Immature natural killer cell (primary cell): ENCODE results near the gene FNDC10. TPM values are rescaled to one million over a fixed set of nuclear protein-coding genes. Genes with fewer than 3 reads are reported as not detected.
"Not testable (repeated sequence)": the region's sequence is repeated elsewhere in the genome, so short reads cannot be mapped to it uniquely, and the experiment has no call there.

Source experiments
- DNase-seq, 3 donors: peaks; one replicate each; pipeline ENCODE4 v3.0.0; 2022; ENCODE audit warnings: mixed read lengths in 1 of 3
- H3K27ac Mint-ChIP-seq, 6 donors: one replicate each; pipeline ENCODE4 v1.8.0; 2020; ENCODE audit warnings: mixed read lengths in 6 of 6, mild to moderate bottlenecking in 5 of 6, inconsistent platforms in 4 of 6, moderate library complexity in 3 of 6
- H3K27me3 Mint-ChIP-seq, 3 donors: one replicate each; pipeline ENCODE4 v1.8.0; 2020 to 2021; ENCODE audit warnings: low read depth in 3 of 3, mild to moderate bottlenecking in 3 of 3, mixed read lengths in 3 of 3, moderate library complexity in 3 of 3, inconsistent platforms in 1 of 3
- H3K36me3 Mint-ChIP-seq, 3 donors: one replicate each; pipeline ENCODE4 v1.8.0; 2020; ENCODE audit warnings: mixed read lengths in 3 of 3, inconsistent platforms in 2 of 3, mild to moderate bottlenecking in 2 of 3
- H3K4me1 Mint-ChIP-seq, 2 donors: one replicate each; pipeline ENCODE4 v1.8.0; 2020; ENCODE audit warnings: inconsistent platforms in 2 of 2, mild to moderate bottlenecking in 2 of 2, mixed read lengths in 2 of 2, moderate library complexity in 1 of 2
- H3K4me3 Mint-ChIP-seq, 5 donors: one replicate each; pipeline ENCODE4 v1.8.0; 2020; ENCODE audit warnings: mild to moderate bottlenecking in 5 of 5, mixed read lengths in 5 of 5, inconsistent platforms in 3 of 5, moderate library complexity in 3 of 5
- H3K9me3 Mint-ChIP-seq, 6 donors: one replicate each; pipeline ENCODE4 v1.8.0; 2020; ENCODE audit warnings: mild to moderate bottlenecking in 6 of 6, mixed read lengths in 6 of 6, inconsistent platforms in 4 of 6, moderate library complexity in 3 of 6
- polyA plus RNA-seq, 3 donors: library from polyadenylated mRNA; unstranded; fragments of 300-500 nt; fragmentation: Illumina TruSeq; gene quantifications; one replicate each; pipeline ENCODE4 v1.2.3, GENCODE V29; 2021

Gene FNDC10
- polyA plus RNA-seq, 3 donors from 2014 or later, result 0.64 to 1.4 (median 1.1) TPM

DNA sequence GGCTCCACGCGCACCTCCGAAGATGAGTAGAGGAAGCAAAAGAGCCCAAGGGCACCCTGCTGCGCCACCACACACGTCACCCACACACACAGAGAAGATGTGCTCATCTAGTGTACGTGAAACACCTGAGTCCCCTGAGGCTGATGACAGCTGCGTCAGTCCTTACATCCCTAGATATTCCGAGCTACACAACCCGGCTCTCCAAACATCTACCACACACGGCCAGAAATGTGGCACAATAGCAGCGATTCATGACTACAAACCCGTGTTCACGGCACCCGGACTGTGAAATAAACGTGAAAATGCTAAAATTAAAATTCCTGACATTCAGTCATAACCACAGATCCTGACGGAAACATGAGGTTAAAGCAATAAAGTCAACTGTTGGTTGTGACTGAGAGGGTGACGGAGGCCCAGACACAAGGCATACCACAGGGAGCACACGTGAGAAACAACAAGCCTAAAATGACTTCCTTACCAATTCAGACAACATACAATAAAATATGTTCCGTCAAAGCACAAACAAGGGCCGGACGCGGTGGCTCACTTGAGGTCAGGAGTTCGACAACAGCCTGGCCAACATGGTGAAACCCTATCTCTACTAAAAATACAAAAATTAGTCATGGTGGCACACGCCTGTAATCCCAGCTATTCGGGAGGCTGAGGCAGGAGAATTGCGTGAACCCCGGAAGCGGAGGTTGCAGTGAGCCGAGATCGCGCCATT, 32.6 kb downstream of the FNDC10 start:
- Mint-ChIP-seq H3K36me3 (peaks cover 11 to 21% (median 17%) of the 10 kb centered on the region in 3 donors), H3K4me3 (peak overlapping the region in 3 of 5 donors; percentile 6 to 59 (median 41)), H3K4me1 (peaks cover 54 to 61% of the 10 kb centered on the region in 2 donors)

GRCh38 chr1:1565340-1565739, 34.6 kb downstream of the FNDC10 start:
- H3K4me1 Mint-ChIP-seq, result peaks cover 46 to 56% of the 10 kb centered on the region in 2 donors
- H3K36me3 Mint-ChIP-seq, result peaks cover 11 to 22% (median 17%) of the 10 kb centered on the region in 3 donors

More for the DNA sequence above, 32.6 kb downstream of the FNDC10 start:
- peak overlapping the region; percentile 65 to 86 (median 78) for H3K27ac Mint-ChIP-seq
- no peak for DNase-seq
- H3K9me3 Mint-ChIP-seq, result no peaks in the 10 kb centered on the region
- peaks cover 0 to 13% (median 11%) of the 10 kb centered on the region in 3 donors for H3K27me3 Mint-ChIP-seq

GRCh38 chr1:1564268-1564667, 35.7 kb downstream of the FNDC10 start:
- H3K27me3 Mint-ChIP-seq, result peaks cover 0 to 16% (median 0%) of the 10 kb centered on the region in 3 donors
- no peaks in the 10 kb centered on the region for H3K9me3 Mint-ChIP-seq
- H3K27ac Mint-ChIP-seq, result peak overlapping the region in 1 of 6 donors; percentile 19
- DNase-seq, result no peak
- peaks cover 37 to 45% of the 10 kb centered on the region in 2 donors for H3K4me1 Mint-ChIP-seq
- H3K4me3 Mint-ChIP-seq, result no peak overlapping the region
- peaks cover 11 to 21% (median 17%) of the 10 kb centered on the region in 3 donors for H3K36me3 Mint-ChIP-seq

More at GRCh38 chr1:1565340-1565739, 34.6 kb downstream of the FNDC10 start:
- peaks cover 0 to 16% (median 3%) of the 10 kb centered on the region in 3 donors for H3K27me3 Mint-ChIP-seq
- H3K27ac Mint-ChIP-seq, result peak overlapping the region in 1 of 6 donors; percentile 29
- no peak for DNase-seq
- no peak overlapping the region for H3K4me3 Mint-ChIP-seq
- no peaks in the 10 kb centered on the region for H3K9me3 Mint-ChIP-seq

GRCh38 chr1:1563688-1564087, 36.2 kb downstream of the FNDC10 start:
- DNase-seq, result no peak
- Mint-ChIP-seq H3K4me3 (no peak overlapping the region), H3K9me3 (no peaks in the 10 kb centered on the region), H3K36me3 (peaks cover 11 to 21% (median 17%) of the 10 kb centered on the region in 3 donors), H3K27me3 (peaks cover 0 to 16% (median 3%) of the 10 kb centered on the region in 3 donors), H3K4me1 (peaks cover 37 to 43% of the 10 kb centered on the region in 2 donors), H3K27ac (no peak overlapping the region)

- Mint-ChIP-seq H3K4me3 (no peak overlapping the region), H3K27ac (no peak overlapping the region), H3K27me3 (peaks cover 0 to 16% (median 3%) of the 10 kb centered on the region in 3 donors), H3K9me3 (no peaks in the 10 kb centered on the region), H3K4me1 (peaks cover 37% of the 10 kb centered on the region in 2 donors), H3K36me3 (peaks cover 11 to 21% (median 17%) of the 10 kb centered on the region in 3 donors)
- DNase-seq, result no peak
Measured at GRCh38 chr1:1562556-1563195, 37.3 kb downstream of the FNDC10 start.

DNA sequence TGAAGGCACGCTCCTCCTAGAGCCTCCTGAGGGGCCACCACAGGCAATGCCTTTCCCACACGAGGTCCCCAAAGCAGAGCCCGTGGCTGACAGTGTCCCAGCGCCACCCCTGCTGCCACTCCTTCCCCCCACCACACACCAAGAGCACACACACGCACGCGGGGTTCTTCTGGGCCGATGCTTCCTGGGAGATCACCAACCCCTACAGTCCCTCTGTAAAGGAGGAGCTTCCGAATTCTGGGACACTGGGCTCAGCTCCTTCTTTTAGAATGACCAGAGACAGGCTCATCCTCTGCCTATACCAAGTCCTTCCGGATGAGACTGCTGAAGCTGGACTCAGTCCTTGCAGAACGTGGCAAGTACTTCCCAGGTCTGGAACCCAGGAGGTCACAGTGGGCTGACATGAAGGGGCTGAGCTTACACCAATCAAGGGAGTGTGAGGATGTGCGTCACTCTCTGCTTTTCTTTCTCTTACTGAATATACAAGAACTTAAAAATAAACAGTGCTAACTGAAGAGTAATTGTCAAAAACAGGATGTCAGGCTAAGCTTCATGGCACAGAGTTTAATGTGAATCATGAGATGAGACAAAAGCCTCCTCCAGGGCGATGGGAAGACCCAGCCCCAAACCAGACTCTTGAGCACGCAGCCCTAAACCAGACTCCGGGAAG, 38.0 kb downstream of the FNDC10 start:
- Mint-ChIP-seq H3K27me3 (peaks cover 0 to 11% (median 3%) of the 10 kb centered on the region in 3 donors), H3K4me3 (no peak overlapping the region), H3K27ac (peak overlapping the region in 2 of 6 donors; percentile 45 to 76), H3K4me1 (peaks cover 29 to 30% of the 10 kb centered on the region in 2 donors), H3K36me3 (peaks cover 11 to 21% (median 17%) of the 10 kb centered on the region in 3 donors), H3K9me3 (no peaks in the 10 kb centered on the region)
- DNase-seq, result no peak

- Mint-ChIP-seq H3K9me3 (no peaks in the 10 kb centered on the region), H3K27me3 (peaks cover 0 to 11% (median 3%) of the 10 kb centered on the region in 3 donors), H3K4me1 (peaks cover 17 to 21% of the 10 kb centered on the region in 2 donors), H3K27ac (no peak overlapping the region), H3K4me3 (no peak overlapping the region), H3K36me3 (peaks cover 11 to 21% (median 14%) of the 10 kb centered on the region in 3 donors)
- no peak for DNase-seq
Measured at GRCh38 chr1:1560178-1560577, 39.8 kb downstream of the FNDC10 start.

DNA sequence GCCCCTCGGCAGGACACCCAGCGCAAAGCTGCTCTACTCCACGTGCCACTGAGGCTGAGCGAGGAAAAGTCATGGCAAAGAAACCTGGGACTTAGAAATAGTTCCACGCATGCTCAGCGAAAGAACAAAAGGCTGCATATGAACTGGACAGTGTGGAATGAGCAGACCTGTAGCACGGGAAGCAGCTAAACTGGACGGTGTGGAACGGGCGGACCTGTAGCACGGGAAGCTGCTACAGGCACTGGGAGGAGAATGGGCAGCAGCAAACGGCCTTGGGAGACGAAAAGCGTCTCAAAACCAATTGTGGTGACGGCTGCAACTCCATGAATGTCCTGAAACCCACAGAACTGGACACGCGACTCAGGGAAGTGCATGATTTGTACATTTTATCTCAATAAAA, 40.9 kb downstream of the FNDC10 start:
- Mint-ChIP-seq H3K27ac (peak overlapping the region in 1 of 6 donors; percentile 55), H3K36me3 (peaks cover 5 to 11% (median 5%) of the 10 kb centered on the region in 3 donors), H3K4me1 (peaks cover 8 to 10% of the 10 kb centered on the region in 2 donors), H3K9me3 (no peaks in the 10 kb centered on the region), H3K27me3 (peaks cover 0 to 10% (median 3%) of the 10 kb centered on the region in 3 donors), H3K4me3 (no peak overlapping the region)
- DNase-seq, result no peak

DNA sequence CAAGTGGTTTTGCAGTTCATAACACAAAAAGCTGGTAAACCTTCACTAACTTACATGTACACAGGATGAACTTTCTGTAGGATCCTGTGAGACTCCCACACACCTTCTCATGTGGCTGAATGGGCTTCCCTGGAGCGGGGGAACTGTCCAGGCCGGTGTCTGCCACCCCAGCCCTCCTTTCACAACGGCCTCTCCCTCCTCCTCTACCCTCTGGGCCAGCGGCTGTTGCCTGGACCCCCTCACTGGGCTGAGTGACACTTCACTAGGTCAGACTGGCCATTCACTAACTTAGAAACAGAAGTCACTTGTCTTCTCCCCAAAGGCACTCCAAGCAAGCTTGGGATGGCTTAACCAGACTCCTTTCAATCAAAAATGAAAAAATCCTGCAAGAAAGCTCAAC, 41.3 kb downstream of the FNDC10 start:
- Mint-ChIP-seq H3K4me1 (peaks cover 5 to 7% of the 10 kb centered on the region in 2 donors), H3K36me3 (peaks cover 0 to 7% (median under 1%) of the 10 kb centered on the region in 3 donors), H3K27ac (peak overlapping the region in 3 of 6 donors; percentile 28 to 61 (median 55)), H3K27me3 (peaks cover 0 to 6% (median 3%) of the 10 kb centered on the region in 3 donors), H3K9me3 (no peaks in the 10 kb centered on the region), H3K4me3 (no peak overlapping the region)
- no peak for DNase-seq

- DNase-seq, H3K27me3 Mint-ChIP-seq, H3K4me3 Mint-ChIP-seq, H3K36me3 Mint-ChIP-seq, H3K27ac Mint-ChIP-seq, H3K9me3 Mint-ChIP-seq, H3K4me1 Mint-ChIP-seq: not testable (repeated sequence)
Measured at GRCh38 chr1:1557688-1558087, 42.2 kb downstream of the FNDC10 start.

DNA sequence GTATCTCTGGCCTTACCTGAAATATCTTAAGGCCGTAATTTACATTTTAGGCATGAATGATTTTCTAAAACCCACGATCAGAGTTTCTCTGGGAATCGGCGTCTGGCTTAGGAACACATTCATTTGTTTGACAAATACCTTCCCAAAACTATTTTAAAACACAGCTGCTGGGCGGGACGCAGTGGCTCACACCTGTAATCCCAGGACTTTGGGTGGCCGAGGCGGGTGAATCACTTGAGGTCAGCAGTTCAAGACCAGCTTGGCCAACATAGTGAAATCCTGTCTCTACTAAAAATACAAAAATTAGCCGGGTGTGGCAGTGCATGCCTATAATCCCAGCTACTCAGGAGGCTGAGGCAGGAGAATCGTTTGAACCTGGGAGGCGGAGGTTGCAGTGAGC, 43.0 kb downstream of the FNDC10 start:
- not testable (repeated sequence) for H3K27ac Mint-ChIP-seq, H3K9me3 Mint-ChIP-seq, H3K36me3 Mint-ChIP-seq, H3K27me3 Mint-ChIP-seq, H3K4me3 Mint-ChIP-seq, DNase-seq, H3K4me1 Mint-ChIP-seq

GRCh38 chr1:1556505-1556904, 43.4 kb downstream of the FNDC10 start:
- no peak overlapping the region for H3K27ac Mint-ChIP-seq
- H3K36me3 Mint-ChIP-seq, result no peaks in the 10 kb centered on the region
- no peaks in the 10 kb centered on the region for H3K9me3 Mint-ChIP-seq
- no peak for DNase-seq
- H3K27me3 Mint-ChIP-seq, result peaks cover 0 to 3% (median 0%) of the 10 kb centered on the region in 3 donors
- peaks cover 0 to 5% of the 10 kb centered on the region in 2 donors for H3K4me1 Mint-ChIP-seq
- no peak overlapping the region for H3K4me3 Mint-ChIP-seq

DNA sequence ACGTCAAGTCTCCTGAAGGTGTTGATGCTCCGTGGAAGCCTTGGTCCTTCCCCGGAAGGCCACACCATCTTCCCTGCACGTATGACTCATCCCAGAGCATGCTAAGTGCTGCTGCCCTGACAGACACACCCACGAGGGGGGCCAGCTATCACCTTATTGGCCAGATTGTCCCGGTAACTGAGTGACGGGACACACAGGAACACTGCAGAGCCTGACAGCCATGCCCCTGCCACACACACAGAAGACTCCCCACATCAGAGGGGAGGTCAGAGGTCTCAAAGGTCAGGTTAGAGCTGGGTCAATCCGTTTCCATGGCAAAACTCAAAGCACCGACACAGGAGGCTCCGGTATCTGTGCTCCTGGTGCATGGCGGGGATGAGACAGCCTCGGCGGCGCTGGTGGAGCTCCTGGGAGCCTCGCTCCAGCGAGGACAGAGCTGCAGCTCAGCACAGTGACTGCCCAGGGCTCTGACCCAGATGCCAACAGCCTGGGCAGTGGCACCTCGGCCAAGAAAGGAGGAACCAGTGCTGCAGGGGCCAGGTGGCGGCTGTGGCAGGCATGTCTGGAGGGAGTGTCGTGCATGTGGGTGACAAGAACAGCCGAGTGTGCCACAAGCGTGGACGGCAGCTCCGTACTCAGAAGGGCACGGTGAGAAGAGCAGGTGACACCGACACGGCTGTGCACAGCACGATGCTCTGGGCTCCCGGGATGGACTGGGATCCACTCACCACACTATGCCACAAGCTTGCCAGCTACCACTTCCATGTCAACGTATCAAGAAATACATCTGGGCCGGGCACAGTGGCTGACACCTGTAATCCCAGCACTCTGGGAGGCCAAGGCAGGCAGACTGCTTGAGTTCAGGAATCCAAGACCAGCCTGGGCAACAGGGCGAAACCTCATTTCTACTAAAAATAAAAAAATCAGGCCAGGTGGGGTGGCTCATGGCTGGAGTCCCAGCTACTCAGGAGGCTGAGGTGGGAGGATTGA, 44.7 kb downstream of the FNDC10 start:
- Mint-ChIP-seq H3K27me3 (peaks cover 0 to 3% (median 0%) of the 10 kb centered on the region in 3 donors), H3K27ac (peak overlapping the region in 2 of 6 donors; percentile 11 to 34), H3K36me3 (no peaks in the 10 kb centered on the region), H3K4me1 (peaks cover 0 to 5% of the 10 kb centered on the region in 2 donors), H3K4me3 (no peak overlapping the region), H3K9me3 (no peaks in the 10 kb centered on the region)
- DNase-seq, result no peak
